ENCODE measurements around the gene KIRREL3.

The KIRREL3 gene

DNA sequence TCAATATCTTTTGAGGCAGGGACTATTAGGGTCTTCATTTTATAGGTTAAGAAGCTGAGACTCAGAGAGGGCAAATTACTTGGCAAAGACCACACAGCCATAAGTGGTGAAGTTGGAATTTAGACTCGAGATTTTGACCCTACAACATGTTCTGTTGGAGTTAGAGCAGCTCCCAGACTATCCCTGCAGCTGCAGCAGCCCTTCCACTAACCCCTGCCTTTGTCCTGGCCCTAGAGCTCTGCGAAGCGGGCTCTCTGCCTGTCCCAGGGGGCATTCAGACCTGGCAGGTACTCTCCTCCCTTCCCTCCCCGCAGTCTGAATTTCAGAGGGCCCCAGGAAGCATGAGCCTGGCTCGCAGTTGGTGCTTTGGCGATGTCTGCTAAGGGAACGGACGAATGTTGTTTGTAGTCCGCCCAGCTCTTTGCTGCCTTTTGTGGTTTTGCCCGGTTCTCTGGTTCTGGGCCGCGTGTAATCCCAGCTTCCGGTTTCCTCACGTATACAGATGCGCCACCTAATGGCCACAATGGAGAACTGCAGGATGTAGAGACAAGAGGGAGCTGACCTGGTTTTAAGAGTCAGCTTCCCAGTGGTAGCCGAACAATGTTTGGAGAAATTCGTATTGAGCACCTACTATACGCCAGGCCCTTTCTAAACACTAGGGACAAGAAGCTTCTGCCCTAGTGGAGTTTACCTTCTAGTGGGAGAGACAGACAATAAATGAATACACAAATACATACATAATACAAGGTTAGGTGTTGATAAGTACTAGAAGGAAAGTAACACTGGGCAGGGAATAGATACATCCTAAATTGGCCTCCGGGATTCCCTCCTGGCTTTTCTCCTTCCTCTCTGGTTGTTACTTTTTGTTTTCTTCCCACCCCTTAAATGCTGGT lies 519.9 kb downstream of the KIRREL3 start:
- peak; percentile 87 for DNase-seq (ENCODE audit: low spot score)
- in situ Hi-C loops (cut with MboI; ENCODE audit: low pct_unique_long_range_greater_than_20kb, low sequenced_read_pairs, unreplicated experiment), result no loop called here
- TF ChIP-seq, protein P1, sequence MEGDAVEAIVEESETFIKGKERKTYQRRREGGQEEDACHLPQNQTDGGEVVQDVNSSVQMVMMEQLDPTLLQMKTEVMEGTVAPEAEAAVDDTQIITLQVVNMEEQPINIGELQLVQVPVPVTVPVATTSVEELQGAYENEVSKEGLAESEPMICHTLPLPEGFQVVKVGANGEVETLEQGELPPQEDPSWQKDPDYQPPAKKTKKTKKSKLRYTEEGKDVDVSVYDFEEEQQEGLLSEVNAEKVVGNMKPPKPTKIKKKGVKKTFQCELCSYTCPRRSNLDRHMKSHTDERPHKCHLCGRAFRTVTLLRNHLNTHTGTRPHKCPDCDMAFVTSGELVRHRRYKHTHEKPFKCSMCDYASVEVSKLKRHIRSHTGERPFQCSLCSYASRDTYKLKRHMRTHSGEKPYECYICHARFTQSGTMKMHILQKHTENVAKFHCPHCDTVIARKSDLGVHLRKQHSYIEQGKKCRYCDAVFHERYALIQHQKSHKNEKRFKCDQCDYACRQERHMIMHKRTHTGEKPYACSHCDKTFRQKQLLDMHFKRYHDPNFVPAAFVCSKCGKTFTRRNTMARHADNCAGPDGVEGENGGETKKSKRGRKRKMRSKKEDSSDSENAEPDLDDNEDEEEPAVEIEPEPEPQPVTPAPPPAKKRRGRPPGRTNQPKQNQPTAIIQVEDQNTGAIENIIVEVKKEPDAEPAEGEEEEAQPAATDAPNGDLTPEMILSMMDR (IDR thresholded peaks at IDR 0.05; ENCODE audit: extremely low read depth, insufficient read depth, missing control alignments), result peak; percentile 83

DNA sequence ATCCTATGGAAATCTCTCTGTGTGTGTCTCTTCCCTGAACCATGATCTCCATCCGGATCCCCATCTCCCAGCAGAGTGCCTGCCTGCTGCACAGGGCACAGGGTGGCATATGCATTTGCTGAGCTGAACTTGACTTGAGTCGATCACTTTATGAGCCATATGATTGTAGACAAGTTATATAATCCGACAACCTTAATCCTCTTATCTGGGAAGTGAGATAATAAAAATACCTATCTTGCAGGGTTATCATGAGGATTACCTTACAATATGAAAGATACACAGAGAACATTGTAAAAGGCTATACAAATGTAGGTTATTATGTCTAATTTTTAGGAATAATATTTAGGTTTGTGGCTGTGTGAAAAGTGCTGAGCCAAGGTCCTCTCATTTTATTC lies 520.6 kb downstream of the KIRREL3 start:
- in situ Hi-C loops (cut with MboI; ENCODE audit: low pct_unique_long_range_greater_than_20kb, low sequenced_read_pairs, unreplicated experiment), result no loop called here
- no peak for DNase-seq (ENCODE audit: low spot score)
- TF ChIP-seq, protein P1 (IDR thresholded peaks at IDR 0.05; ENCODE audit: extremely low read depth, insufficient read depth, missing control alignments), result no peak

DNA sequence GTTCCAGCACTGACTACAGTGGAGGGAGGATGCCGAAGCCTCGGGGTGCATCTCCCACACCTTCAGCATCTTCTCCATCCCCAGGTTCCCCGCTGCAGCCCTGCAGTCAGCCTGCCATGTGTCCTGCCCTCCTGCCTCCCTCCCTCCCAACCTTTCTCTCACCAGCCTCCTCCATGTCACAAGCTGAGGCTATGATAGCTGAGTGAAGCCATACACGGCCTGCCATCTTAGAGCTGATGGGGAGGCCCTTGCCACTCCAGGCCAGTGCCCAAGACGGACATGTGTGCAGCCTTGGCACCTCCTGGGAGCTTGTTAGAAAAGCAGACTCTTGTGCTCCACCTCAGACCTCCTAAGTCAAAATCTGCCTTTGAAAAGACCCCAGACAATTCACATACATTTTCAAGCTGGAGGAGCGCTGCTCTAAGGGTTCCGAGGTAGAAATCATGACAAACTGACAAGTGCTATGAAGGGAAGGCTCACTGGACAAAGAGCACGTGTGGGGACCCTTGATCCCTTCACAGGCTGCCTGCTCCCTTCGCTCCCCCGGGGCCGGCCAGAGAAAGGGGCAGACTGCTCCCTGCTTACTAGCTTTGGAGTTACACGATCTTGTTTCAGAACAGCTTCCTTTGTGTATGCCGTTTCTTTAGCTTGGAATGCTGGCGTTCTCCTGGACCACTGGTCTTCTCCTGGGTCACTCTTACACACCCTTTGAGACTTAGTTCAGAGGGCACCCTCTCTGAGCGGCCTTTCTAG lies 521.2 kb downstream of the KIRREL3 start:
- TF ChIP-seq, protein P1 (IDR thresholded peaks at IDR 0.05; ENCODE audit: extremely low read depth, insufficient read depth, missing control alignments), result no peak

DNA sequence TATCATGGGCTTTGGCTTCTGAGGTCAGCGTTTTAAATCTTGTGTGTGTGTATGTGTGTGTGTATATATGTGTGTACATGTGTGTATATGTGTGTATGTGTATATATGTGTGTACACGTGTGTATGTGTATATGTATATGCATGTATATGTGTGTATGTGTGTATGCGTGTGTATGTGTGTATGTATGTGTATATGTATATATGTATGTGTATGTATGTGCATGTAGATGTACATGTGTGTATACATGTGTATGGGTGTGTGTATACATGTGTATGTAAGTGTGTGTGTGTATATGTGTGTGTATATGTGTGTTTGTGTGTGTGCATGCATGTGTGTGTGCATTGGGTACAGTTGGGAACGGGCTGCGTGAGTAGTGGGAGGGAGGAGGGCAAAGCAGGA lies 522.1 kb downstream of the KIRREL3 start:
- no peak for DNase-seq (ENCODE audit: low spot score)
- TF ChIP-seq, protein P1 (IDR thresholded peaks at IDR 0.05; ENCODE audit: extremely low read depth, insufficient read depth, missing control alignments), result no peak
- in situ Hi-C loops (cut with MboI; ENCODE audit: low pct_unique_long_range_greater_than_20kb, low sequenced_read_pairs, unreplicated experiment), result no loop called here

More for the DNA sequence above, 521.2 kb downstream of the KIRREL3 start:
- DNase-seq (ENCODE audit: low spot score), result no peak
- in situ Hi-C loops (cut with MboI; ENCODE audit: low pct_unique_long_range_greater_than_20kb, low sequenced_read_pairs, unreplicated experiment), result no loop called here

DNA sequence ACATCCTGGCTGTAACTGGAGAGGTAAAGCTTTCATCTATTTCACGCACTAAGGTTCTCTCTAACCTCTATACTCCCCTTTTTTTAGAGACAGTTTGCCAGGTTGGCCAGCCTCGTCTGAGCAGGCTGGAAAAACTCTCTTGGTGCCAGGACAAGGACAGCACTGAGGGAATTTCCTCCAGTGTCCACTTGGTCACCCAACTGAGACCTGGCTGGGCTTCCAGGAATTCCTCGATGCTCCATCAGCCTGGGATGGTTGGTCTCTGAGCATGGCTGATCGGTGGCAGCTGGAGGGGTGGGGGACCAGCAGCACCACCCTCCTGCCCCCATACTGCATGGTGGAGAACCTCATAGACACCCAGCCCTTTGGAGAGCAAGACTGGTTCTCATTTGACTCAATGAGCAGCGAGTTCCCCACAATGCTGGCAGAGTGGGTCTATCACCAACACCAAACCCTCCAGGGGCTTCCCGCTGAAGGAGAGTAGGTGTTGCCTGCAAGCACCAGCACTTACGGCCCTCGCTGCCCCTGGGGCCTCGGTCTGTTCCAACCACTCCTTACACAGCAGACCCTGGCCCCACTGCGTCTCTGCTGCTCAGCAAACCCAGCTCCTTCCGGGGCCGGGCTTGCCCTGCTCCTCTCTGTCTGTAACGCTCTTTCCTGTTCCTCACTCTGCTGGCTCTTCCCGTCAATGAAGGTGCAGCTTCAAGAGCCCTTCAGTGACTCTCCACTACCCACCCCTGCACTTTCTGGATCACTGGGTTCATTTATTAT lies 522.9 kb downstream of the KIRREL3 start:
- DNase-seq (ENCODE audit: low spot score), result no peak
- in situ Hi-C loops (cut with MboI; ENCODE audit: low pct_unique_long_range_greater_than_20kb, low sequenced_read_pairs, unreplicated experiment), result no loop called here
- TF ChIP-seq, protein P1 (IDR thresholded peaks at IDR 0.05; ENCODE audit: extremely low read depth, insufficient read depth, missing control alignments), result no peak

DNA sequence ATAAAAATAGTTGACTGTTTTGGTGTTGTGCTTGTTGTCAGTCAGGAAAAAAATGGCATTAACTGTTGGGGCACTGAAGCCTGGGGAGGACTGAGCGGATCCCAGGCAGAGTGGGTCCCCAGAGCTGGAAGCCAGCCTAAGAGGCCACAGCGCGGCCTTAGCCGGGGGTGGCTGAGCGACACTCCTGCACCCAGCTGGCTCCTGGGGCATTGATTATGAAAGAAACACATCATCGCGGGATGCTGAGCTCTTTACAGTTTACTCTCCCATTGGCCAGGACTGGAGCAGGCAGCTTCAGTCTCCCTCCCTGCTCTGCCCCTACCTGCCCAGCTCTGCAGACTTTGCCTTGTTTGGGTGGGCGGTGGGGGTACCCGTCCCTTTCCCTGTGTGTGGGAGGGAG lies 523.6 kb downstream of the KIRREL3 start:
- in situ Hi-C loops (cut with MboI; ENCODE audit: low pct_unique_long_range_greater_than_20kb, low sequenced_read_pairs, unreplicated experiment), result no loop called here
- DNase-seq (ENCODE audit: low spot score), result no peak
- TF ChIP-seq, protein P1 (IDR thresholded peaks at IDR 0.05; ENCODE audit: extremely low read depth, insufficient read depth, missing control alignments), result no peak

Measured in GM13977 (cell line).